NCI-H2029 (cell line): ENCODE results near the gene SNUPN.
"Not testable (repeated sequence)": the region's sequence is repeated elsewhere in the genome, so short reads cannot be mapped to it uniquely, and the experiment has no call there.

Experiments used
- DNase-seq: peaks from one replicate; lab custom pipeline; 2025; lab: John Stamatoyannopoulos, UW

SNUPN gene

DNA sequence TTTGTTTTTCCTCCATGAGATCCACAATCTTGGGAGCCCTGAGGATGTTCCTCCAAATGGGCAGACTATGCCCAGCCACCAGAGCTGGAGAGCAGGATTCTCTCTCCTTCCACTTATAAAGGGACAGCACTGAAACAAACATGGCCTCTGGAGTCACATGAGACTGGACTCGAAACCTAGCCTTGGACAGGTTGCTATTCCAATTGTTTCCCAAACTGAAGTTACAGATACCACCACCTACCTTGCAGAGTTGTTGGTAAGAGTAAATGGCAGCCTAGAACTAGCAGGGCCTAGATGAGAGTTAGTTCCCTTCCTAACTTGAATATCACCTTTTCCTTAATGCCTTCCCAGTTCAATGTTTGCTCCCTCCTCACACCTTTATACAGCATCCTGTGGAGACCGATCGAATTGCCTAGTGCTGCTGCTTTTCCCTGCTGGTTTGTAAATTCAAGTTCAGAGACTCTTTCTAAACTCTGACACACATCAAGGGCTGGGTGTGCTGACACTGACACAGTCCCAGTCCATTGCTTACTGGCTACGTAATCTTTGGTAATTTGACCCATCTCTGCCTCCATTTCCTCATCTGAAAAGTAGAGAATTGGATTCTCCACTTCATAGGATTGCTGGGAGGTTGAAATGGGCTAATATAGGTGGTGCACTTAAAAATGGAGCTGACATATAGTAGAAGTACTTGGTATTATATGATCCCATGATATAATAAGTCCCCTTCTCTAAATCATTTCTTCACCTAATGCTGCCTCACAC is 11.9 kb upstream of the SNUPN start:
- no peak for DNase-seq

DNA sequence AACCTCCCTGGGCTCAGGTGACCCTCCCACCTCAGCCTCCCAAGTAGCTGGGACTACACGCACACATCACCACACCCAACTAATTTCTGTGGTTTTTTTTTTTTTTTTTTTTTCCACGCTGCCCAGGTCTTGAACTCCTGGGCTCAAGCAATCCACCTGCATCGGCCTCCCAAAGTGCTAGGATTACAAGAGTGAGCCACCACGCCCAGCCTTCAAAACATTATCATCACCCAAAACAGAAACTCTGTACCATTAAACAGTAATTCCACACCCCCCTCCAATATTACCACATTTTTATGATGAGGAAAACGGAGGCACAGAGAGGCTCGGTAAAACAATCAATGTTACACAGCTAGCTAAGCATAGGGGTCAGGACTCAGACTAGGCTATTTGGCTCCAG is 10.5 kb upstream of the SNUPN start:
- no peak for DNase-seq

DNA sequence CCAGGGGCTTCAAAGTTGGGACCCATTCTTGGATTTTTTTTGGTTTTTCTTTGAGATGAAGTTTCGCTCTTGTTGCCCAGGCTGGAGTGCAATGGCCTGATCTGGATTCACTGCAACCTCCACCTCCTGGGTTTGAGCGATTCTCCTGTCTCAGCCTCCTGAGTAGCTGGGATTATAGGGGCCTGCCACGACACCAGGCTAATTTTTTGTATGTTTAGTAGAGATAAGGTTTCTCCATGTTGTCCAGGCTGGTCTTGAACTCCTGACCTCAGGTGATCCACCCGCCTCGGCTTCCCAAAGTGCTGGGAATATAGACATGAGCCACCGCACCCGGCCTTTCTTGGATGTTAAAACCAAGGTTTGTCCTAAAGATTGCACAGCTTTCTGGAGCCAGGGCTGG is 8.4 kb upstream of the SNUPN start:
- DNase-seq = not testable (repeated sequence)

DNA sequence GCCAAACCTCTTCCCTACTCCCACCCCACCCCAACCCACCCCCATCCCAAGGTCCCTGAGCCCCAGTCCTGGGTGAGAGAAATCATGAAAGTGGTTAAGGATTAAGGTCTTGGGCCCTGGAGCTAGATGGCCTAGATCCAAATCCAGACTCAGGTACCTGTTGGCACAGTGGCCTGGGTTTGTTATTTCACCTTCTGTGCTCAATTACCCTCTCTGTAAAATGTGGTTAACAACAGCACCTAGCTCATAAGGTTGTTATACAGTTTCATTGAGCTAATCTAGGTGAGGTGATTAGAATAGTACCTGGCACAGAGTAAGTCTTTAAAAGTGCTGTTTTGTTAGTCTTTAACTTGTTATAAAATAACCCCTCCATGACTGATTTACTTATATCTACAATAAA is 6.4 kb upstream of the SNUPN start:
- DNase-seq = peak; percentile 4

DNA sequence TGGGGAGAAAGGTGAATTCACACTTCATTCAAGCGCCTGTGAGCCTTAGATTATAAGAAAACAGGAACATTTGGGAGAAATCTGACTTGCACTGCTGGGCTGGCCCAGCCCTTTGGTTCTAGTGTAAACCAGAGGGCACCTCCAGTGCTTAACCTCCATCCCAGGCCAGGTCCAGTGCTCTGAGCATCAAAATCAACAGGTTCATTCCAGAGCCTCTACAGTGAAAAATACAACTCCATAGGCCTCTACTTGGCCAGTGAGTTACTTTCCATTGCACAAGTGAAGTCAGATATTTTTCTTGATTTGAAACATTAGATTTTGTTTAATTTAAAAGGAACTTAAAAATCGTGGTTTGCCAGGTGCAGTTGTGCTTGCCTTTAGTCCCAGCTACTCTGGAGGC is 3.0 kb downstream of the SNUPN start:
- no peak for DNase-seq

DNA sequence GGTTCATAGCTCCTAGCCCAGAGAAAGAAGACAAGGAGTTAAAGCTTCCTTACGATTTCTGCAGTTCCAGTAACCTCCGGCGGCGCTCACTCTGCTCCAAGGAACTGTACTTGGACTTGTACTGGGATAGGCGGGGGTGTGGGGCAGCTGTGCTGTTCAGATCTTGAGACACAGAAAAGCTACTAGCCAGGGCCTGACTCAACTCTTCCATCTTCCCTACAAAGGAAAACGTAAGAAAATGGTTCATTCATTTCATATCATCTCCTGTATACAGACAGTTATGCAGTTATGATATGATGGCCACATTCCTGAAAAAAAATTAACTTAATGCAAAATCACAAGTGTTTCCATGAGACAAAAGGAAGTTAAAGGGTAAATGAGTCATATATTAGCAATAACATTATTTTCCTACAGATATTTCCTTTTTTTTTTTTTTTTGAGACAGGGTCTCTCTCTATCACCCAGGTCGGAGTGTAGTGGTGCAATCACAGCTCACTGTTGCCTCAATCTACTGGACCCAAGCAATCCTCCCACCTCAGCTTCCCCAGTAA is 4.6 kb downstream of the SNUPN start:
- no peak for DNase-seq

DNA sequence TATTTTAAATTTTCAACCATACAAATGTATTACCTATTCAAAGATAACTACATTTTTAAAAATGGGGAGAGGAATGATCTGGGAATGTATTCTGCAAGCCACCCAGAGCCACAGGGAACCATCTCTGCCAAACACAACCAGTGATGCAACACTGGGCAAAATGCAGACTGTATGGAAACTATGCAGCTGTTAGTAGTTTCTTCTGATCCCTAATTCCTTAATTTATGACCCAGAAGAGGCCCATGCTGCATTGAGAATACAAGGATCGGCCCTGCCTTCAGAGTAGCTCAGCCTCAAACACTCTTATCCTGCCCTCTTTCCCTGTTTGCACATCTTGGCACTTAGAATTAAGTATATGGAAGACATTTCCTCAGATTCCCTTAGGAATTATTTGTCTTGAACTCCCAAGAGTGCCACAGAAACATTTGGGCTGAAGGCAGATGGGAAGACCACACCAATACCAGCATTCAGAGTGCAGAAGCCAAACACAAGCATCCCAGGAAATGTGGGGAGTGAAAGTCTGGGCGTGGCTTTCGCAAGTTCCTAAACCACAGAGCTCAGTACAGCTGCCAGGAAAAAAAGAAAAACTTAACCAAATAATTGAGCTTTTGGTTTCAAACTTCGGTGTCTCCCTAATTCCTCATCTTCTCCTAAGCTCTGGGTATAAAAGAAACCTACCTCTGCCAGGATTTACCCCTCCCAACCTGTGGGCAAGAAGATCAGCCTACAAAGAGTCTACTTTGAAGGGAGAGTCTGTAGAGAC is 5.3 kb downstream of the SNUPN start:
- no peak for DNase-seq

DNA sequence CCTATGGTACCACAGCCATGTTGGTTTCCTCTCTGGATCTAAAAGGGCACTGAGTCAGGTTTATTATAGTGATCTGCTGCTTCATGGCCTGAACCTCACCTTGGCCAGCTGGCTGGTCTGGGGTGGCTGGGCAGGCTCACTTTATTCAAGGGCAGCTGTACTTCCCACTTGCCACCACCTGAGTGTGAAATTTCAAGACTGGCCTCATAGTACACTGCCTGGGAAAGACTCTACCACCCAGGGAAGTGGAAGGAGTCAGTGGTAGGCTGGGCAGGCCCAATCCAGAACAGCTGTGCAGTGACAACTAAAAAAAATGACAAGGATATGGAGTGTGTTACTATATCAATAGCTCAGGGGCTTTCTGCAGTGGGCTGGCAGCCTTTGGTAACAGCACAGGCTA is 8.8 kb downstream of the SNUPN start:
- DNase-seq = no peak

DNA sequence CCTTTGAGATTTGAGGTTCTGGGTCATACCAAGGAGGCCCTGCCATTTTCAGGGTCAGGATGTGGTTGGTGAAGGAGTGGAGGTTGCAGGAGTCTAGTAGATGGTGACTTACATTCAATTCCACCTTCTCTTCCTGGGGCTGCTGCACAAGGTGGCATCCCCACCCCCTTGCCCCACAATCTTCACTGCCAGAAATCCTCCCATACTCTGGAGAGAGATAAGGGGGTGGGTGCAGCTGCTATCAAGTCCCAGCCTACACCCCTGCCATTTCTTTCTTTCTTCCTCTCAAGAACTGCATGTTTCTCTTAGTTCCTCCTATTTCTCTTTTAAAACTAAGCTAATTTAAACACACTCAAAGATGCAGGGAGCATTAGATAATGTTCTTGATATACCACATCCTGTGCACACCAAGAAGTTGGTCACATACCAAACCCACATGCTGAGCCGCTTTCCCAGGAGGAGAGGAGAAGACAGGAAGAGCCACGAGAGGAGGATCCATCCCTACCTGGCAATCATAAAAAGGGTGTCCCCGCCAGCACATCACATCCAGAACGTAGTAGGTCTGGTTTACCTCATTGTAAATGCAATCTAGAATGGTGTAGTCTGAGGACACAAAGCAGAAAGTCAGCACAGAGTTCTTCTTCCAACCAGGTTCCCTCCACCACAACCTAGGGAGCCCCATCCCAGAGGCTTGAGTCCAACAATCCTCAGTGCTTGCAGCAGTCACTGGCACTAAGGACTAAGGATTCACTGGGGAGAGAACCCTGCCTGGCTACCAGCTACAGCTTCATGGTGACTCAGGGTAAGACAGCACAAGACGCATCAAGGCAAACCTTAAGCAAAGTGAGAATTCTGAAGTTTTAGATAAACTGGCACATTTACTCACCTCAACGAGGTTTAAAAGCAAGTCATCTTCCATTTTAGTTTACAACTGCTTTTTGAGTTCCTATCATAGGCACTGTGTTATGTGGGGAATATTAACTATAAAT is 18.5 kb downstream of the SNUPN start:
- DNase-seq = no peak

DNA sequence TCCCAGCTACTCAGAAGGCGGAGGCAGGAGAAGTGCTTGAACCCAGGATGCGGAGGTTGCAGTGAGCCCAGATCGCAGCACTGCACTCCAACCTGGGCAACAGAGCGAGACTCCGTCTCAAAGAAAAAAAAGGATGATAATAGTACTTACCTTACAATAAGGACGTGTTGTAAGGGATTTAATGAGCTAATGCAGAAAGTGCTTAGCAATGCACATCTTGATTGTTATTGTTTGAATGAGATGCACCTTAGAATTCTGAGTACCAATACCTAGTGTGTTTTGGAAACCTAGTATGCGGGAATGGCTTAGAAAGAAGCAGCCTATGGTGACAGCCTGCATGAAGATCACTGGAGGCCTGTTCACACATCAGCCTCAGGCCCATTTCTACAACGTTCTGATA is 19.5 kb downstream of the SNUPN start:
- no peak for DNase-seq

DNA sequence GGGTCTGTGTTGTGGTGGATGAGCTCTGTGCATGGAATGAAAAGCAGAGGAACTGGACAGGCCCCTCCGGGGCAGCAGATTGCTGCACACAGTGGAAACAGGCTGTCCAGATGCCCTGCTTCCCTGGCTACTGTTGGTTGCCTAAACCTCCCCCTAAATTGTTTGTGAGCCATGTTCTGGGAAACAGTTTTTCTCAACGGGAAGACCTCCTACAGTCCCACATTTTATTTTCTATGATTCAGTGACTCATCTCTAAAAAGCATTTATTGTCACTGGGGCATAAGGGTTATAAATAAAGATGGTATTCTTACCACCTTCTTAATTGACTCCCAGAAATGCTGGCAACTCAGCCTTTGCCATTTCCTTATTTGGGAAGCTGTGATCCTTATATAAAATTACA is 26.1 kb downstream of the SNUPN start:
- no peak for DNase-seq

DNA sequence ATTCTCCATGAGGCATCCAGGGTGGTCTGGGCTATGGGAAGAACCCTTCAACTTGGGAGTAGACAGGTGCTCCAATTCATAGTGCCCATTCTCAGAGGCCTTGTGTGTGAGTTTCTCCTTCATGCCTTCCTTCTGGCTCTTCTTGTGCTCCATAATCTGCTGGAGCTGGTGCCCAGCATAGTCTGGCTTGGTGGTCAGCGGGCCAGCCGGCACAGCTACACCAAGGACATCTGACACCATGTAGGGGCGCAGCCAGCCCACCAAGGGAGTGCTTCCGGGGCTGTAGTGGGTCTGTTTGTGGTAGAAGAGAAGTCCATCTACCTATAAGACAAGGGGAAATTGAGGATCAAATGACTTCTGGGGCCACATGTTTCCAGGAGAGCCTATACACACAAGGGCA is 27.2 kb downstream of the SNUPN start:
- no peak for DNase-seq

DNA sequence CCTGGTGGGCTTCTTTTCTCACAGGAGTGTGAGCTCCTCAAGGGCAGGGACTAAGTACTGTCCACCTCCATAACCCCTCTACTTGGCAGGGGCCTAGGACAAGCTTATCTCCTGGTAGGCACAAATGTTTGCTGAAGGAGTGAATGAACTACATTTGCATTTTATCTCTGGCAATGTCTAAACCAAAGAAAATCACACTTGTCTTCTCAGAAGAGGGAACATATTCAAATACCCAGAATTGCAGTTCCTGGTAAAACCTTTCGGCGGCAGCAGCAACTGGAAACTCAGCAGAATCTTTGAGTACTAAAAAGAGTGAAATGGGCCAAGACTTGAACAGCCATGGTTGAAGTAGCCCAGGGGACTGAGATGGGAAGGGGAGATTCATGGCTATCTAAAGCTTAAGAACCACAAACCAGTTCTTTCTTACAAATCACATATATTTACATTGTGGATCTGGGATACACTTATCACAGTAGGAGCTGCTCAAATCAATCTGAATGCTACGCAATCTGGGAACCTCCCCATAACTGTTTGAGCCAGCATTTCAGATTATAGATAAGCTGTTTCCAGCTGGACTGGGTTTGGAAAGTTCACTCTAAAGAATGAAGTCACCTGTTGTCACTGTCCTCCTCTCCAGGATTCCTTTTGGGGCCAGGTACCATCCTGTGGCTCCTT is 27.7 kb downstream of the SNUPN start:
- no peak for DNase-seq

DNA sequence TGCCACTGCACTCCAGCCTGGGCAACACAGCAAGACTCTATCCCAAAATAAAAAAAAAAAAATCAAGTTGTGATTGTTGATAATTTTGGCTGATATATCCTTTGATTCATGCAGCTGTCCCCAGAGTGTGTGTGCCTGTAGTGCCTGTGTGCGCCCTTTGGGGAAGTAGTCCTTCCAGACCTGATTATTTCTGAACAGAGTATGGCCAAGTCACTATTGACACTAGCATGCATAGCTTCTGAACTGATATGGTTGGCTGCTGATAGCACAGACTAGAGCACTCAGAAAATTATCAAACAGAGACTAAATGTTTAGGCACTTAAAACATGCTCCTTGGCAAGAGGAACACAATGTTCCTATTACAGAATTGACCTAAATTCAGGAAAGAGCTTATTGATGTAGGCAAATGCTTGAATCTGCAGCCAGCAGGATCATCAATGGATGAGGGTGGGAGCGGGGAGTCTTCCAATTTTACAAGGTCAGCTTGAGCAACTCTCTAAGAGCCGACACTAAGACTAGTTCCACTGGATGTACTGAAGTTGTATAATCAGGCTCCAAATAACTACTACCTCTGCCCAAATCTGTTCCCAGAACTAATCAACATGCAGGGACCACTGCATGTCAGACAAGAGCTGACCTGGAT is 28.7 kb downstream of the SNUPN start:
- DNase-seq = no peak

DNA sequence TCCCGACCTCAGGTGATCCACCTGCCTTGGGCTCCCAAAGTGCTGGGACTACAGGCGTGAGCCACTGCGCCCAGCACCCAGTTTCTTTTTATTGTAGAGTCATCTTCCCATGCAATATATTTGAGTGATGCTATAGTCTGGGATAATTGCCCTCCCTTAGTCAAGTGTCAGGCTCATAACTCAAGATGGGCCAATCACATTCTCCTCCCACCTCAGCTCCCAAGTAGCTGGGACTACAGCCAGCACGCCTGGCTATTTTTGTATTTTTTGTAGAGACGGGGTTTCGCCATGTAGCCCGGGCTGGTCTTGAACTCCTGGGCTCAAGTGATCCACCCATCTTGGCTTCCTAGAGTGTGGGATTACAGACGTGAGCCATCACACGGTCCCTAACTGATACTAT is 31.2 kb downstream of the SNUPN start:
- DNase-seq = no peak

DNA sequence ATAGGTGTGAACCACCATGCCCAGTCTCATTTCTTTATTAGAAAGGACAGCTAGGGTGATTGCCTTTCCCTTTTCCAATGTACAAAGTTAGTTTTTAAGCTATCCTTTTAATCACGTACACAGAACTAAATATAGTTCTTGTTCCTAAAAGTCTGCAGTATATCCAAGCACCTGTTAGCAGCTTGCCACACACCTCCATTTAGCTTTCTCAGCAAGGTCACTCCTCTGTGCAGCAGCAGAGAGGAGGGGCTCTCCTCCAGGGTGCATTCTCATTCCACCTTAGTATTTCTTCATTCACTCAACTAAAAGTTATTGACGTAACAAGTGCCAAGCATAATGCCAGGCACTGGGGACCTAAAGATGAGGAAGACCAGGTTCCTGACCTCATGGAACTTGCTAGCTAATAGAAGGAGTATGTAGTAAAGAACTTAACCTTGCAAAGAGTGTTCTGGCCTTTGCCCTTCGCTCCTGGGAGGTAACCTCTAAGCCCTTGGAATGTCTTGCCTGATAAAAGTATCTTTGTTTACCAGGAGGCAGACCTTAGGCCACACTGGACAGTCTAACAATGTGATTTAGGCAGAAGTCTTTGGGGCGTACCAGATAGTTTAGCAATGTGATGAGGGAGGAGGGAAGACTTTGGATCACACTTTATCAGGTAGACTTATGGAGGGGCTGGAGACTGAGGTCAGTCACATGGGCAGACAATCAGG is 33.7 kb downstream of the SNUPN start:
- DNase-seq = no peak

DNA sequence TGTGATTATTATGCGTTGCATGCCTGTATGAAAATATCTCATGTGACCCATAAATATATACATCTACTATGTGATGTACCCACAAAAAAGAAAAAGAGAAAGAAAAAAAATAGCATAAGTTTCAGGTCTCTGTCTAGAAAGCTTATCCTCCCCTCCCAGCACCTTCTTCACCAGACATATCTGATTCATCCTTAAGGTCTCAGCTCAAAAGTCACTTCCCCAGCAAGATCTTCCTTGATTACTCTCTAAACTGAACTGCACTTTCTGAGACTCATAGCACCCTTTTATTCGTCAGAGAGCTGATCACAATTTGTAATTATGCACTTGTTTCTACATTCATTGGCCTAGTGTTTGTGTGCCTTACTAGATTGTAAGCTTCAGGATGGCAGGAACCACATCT is 35.3 kb downstream of the SNUPN start:
- no peak for DNase-seq

DNA sequence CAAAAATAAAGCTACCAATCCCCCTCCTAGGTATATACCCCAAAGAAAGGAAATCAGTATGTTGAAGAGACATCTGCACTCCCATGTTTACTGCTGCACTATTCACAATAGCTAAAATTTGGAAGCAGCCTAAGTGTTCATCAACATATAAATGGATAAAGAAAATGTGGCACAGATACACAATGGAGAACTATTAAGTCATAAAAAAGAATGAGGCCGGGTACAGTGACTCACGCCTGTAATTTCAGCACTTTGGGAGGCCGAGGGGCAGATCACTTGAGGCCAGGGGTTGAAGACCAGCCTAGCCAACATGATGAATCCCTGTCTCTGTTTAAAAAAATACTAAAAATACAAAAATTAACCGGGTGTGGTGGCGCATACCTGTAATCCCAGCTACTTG is 36.5 kb downstream of the SNUPN start:
- no peak for DNase-seq

DNA sequence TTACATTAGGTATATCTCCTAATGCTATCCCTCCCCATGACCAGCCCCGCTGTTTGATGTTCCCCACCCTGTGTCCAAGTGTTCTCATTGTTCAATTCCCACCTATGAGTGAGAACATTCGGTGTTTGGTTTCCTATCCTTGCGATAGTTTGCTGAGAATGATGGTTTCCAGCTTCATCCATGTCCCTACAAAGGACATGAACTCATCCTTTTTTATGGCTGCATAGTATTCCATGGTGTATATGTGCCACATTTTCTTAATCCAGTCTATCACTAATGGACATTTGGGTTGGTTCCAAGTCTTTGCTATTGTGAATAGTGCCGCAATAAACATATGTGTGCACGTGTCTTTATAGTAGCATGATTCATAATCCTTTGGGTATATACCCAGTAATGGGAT is 39.1 kb downstream of the SNUPN start:
- not testable (repeated sequence) for DNase-seq

DNA sequence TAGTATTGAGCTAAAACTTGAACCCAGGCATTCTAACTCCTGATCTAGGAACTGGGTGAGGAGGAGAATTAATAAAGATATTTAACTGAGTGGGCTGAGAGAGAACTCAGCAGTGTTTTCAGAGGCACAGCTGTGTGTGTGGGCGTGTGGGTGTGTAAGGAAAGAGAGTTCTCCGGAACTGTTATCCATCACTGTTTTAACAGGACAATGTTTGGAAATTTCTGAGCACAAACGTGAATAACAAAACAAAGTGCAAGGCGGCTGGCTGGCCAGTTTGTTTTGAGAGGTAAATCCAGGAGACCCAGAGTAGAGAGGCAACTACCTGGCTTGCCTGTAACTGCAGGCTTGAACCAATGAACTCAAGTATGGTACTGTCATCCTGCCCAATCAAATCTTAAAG is 41.4 kb downstream of the SNUPN start:
- no peak for DNase-seq
